WTC11 (cell line): ENCODE data around the gene CAT. TPM values are rescaled to one million over a fixed set of nuclear protein-coding genes. Genes with fewer than 3 reads are reported as not detected.

ENCODE experiments used
- ATAC-seq: fragments of 200-7000 bp; cut with Tn5 transposase; 2 replicates; pipeline ENCODE4 v1.10.0; 2021; ENCODE audit warnings: mild to moderate bottlenecking, moderate library complexity
- CTCF ChIA-PET: fragments of 300-600 bp; sonication (Branson Sonifier 250); formaldehyde crosslinking; loops from one replicate; lab custom pipeline; 2021; ENCODE audit warnings: antibody characterized with exemption; lab: Charles Lee
- POLR2A ChIA-PET: fragments of 350-600 bp; sonication (Branson Sonifier 250); formaldehyde crosslinking; loops from one replicate; lab custom pipeline; 2021; ENCODE audit warnings: antibody characterized with exemption; lab: Charles Lee
- DNase-seq: peaks from one replicate; pipeline ENCODE4 v3.0.0; 2021; ENCODE audit warnings: low spot score
- H3K27ac Mint-ChIP-seq: 2 replicates; pipeline ENCODE4 v1.8.0; 2021; ENCODE audit warnings: mixed read lengths
- H3K27me3 Mint-ChIP-seq: 2 replicates; pipeline ENCODE4 v1.8.0; 2021; ENCODE audit warnings: low read depth, mild to moderate bottlenecking, moderate library complexity, mixed read lengths
- H3K36me3 Mint-ChIP-seq: 2 replicates; pipeline ENCODE4 v1.8.0; 2021; ENCODE audit warnings: mixed read lengths
- H3K4me1 Mint-ChIP-seq: 2 replicates; pipeline ENCODE4 v1.8.0; 2022; ENCODE audit warnings: mixed read lengths
- H3K4me3 Mint-ChIP-seq: 2 replicates; pipeline ENCODE4 v1.8.0; 2021; ENCODE audit warnings: mild to moderate bottlenecking, moderate library complexity, mixed read lengths
- H3K9me3 Mint-ChIP-seq: 2 replicates; pipeline ENCODE4 v1.8.0; 2021; ENCODE audit warnings: mixed read lengths
- CREB1 ChIP-seq: sonication (generic); formaldehyde crosslinking; IDR thresholded peaks from 2 replicates; pipeline ENCODE4 v1.8.0; 2023; ENCODE audit warnings: mild to moderate bottlenecking, missing genetic modification reagents
- FOXJ3 ChIP-seq: sonication (generic); formaldehyde crosslinking; IDR thresholded peaks from 2 replicates; pipeline ENCODE4 v1.9.0; 2021; ENCODE audit warnings: missing genetic modification reagents, mild to moderate bottlenecking, borderline replicate concordance
- FOXK1 ChIP-seq: sonication (generic); formaldehyde crosslinking; IDR thresholded peaks from 2 replicates; pipeline ENCODE4 v1.8.0; 2022; ENCODE audit warnings: mild to moderate bottlenecking, moderate library complexity, missing genetic modification reagents
- FOXP1 ChIP-seq: sonication (generic); formaldehyde crosslinking; IDR thresholded peaks from 2 replicates; pipeline ENCODE4 v1.8.0; 2022; ENCODE audit warnings: missing genetic modification reagents, mild to moderate bottlenecking, moderate library complexity, borderline replicate concordance
- GTF2I ChIP-seq: fragments of 250-450 bp; sonication (Bioruptor Pico); conservative IDR thresholded peaks from 2 replicates; pipeline ENCODE4 v1.4.0; 2021; ENCODE audit warnings: mild to moderate bottlenecking
- JAZF1 ChIP-seq: fragments of 250-450 bp; sonication (Bioruptor Pico); IDR thresholded peaks from 2 replicates; pipeline ENCODE4 v1.9.0; 2021; ENCODE audit warnings: moderate library complexity, mild to moderate bottlenecking, inconsistent platforms
- JUN ChIP-seq: sonication (generic); formaldehyde crosslinking; IDR thresholded peaks from 2 replicates; pipeline ENCODE4 v1.8.0; 2023; ENCODE audit warnings: mild to moderate bottlenecking, missing genetic modification reagents
- KAT7 ChIP-seq: sonication (generic); formaldehyde crosslinking; IDR thresholded peaks from 2 replicates; pipeline ENCODE4 v1.8.1; 2023; ENCODE audit warnings: missing genetic modification reagents, mild to moderate bottlenecking, borderline replicate concordance
- NFATC4 ChIP-seq: fragments of 250-450 bp; sonication (Bioruptor Pico); IDR thresholded peaks from 2 replicates; pipeline ENCODE4 v1.9.0; 2021; ENCODE audit warnings: mild to moderate bottlenecking
- NR1H2 ChIP-seq: sonication (generic); formaldehyde crosslinking; IDR thresholded peaks from 2 replicates; pipeline ENCODE4 v1.9.0; 2021; ENCODE audit warnings: mild to moderate bottlenecking, moderate library complexity, missing genetic modification reagents
- NR2C2 ChIP-seq: sonication (generic); formaldehyde crosslinking; IDR thresholded peaks from 2 replicates; pipeline ENCODE4 v1.8.0; 2022; ENCODE audit warnings: mild to moderate bottlenecking, missing genetic modification reagents
- OVOL2 ChIP-seq: fragments of 250-450 bp; sonication (Bioruptor Pico); IDR thresholded peaks from 2 replicates; pipeline ENCODE4 v1.9.0; 2021; ENCODE audit warnings: mild to moderate bottlenecking, borderline replicate concordance
- TEAD1 ChIP-seq: sonication (generic); formaldehyde crosslinking; IDR thresholded peaks from 2 replicates; pipeline ENCODE4 v1.8.0; 2022; ENCODE audit warnings: mild to moderate bottlenecking, missing genetic modification reagents
- ZNF263 ChIP-seq: sonication (generic); formaldehyde crosslinking; IDR thresholded peaks from 2 replicates; pipeline ENCODE4 v1.8.1; 2022; ENCODE audit warnings: low read depth, mild to moderate bottlenecking, moderate library complexity, missing genetic modification reagents
- total RNA-seq: library from RNA; stranded (reverse); gene quantifications from 3 replicates; pipeline ENCODE4 v1.2.3, GENCODE V29; 2021
- TF ChIP-seq, protein P1 (sequence below): sonication (generic); formaldehyde crosslinking; IDR thresholded peaks from 2 replicates; pipeline ENCODE4 v1.8.0; 2022; ENCODE audit warnings: mild to moderate bottlenecking, missing genetic modification reagents
- TF ChIP-seq, protein P2 (sequence below): fragments of 250-450 bp; sonication (Bioruptor Pico); IDR thresholded peaks from 2 replicates; pipeline ENCODE4 v1.9.0; 2021; ENCODE audit warnings: mild to moderate bottlenecking, borderline replicate concordance
- TF ChIP-seq, protein P3 (sequence below): sonication (generic); formaldehyde crosslinking; IDR thresholded peaks from 2 replicates; pipeline ENCODE4 v1.8.1; 2023; ENCODE audit warnings: mild to moderate bottlenecking, missing genetic modification reagents, moderate library complexity
- TF ChIP-seq, protein P4 (sequence below): sonication (generic); formaldehyde crosslinking; IDR thresholded peaks from 2 replicates; pipeline ENCODE4 v1.8.1; 2022; ENCODE audit warnings: mild to moderate bottlenecking, moderate library complexity, missing genetic modification reagents
- TF ChIP-seq, protein P5 (sequence below): sonication (generic); formaldehyde crosslinking; IDR thresholded peaks from 2 replicates; pipeline ENCODE4 v1.8.0; 2022; ENCODE audit warnings: mild to moderate bottlenecking, missing genetic modification reagents
- TF ChIP-seq, protein P6 (sequence below): fragments of 250-450 bp; sonication (Bioruptor Pico); IDR thresholded peaks from 2 replicates; pipeline ENCODE4 v1.9.0; 2021; ENCODE audit warnings: mild to moderate bottlenecking
- TF ChIP-seq, protein P7 (sequence below): sonication (generic); formaldehyde crosslinking; IDR thresholded peaks from 2 replicates; pipeline ENCODE4 v1.8.1; 2023; ENCODE audit warnings: mild to moderate bottlenecking, missing genetic modification reagents

Gene CAT
- total RNA-seq, 1 experiment from 2014 or later, result 9.3 TPM

DNA sequence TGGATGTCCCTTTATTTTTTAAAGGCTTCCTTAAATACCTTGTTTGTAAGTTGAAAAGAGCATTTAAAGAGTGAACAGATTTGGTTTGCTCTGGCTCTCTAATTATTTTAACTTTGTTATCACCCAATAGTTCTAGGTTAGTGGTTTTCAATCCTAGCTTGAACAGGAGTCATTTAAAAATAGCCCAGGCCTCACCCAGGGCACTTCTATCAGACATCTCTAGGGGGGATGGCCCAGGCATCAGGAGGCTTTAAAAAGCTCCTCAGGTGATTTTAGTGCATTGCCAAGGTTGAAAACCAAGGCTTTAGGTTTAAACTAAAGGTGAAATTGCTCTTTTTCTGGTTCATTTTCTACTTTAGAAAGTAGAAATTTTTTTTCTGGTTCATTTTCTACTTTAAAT is 8.3 kb downstream of the CAT start (continued):
- TF ChIP-seq, protein P1, sequence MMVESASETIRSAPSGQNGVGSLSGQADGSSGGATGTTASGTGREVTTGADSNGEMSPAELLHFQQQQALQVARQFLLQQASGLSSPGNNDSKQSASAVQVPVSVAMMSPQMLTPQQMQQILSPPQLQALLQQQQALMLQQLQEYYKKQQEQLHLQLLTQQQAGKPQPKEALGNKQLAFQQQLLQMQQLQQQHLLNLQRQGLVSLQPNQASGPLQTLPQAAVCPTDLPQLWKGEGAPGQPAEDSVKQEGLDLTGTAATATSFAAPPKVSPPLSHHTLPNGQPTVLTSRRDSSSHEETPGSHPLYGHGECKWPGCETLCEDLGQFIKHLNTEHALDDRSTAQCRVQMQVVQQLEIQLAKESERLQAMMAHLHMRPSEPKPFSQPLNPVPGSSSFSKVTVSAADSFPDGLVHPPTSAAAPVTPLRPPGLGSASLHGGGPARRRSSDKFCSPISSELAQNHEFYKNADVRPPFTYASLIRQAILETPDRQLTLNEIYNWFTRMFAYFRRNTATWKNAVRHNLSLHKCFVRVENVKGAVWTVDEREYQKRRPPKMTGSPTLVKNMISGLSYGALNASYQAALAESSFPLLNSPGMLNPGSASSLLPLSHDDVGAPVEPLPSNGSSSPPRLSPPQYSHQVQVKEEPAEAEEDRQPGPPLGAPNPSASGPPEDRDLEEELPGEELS (CRISPR knock-in tag), result no peak
- TF ChIP-seq, protein P2, sequence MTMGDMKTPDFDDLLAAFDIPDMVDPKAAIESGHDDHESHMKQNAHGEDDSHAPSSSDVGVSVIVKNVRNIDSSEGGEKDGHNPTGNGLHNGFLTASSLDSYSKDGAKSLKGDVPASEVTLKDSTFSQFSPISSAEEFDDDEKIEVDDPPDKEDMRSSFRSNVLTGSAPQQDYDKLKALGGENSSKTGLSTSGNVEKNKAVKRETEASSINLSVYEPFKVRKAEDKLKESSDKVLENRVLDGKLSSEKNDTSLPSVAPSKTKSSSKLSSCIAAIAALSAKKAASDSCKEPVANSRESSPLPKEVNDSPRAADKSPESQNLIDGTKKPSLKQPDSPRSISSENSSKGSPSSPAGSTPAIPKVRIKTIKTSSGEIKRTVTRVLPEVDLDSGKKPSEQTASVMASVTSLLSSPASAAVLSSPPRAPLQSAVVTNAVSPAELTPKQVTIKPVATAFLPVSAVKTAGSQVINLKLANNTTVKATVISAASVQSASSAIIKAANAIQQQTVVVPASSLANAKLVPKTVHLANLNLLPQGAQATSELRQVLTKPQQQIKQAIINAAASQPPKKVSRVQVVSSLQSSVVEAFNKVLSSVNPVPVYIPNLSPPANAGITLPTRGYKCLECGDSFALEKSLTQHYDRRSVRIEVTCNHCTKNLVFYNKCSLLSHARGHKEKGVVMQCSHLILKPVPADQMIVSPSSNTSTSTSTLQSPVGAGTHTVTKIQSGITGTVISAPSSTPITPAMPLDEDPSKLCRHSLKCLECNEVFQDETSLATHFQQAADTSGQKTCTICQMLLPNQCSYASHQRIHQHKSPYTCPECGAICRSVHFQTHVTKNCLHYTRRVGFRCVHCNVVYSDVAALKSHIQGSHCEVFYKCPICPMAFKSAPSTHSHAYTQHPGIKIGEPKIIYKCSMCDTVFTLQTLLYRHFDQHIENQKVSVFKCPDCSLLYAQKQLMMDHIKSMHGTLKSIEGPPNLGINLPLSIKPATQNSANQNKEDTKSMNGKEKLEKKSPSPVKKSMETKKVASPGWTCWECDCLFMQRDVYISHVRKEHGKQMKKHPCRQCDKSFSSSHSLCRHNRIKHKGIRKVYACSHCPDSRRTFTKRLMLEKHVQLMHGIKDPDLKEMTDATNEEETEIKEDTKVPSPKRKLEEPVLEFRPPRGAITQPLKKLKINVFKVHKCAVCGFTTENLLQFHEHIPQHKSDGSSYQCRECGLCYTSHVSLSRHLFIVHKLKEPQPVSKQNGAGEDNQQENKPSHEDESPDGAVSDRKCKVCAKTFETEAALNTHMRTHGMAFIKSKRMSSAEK (CRISPR knock-in tag), result no peak
- no peak for TF ChIP-seq JUN
- TF ChIP-seq CREB1 (CRISPR knock-in tag), result no peak
- TF ChIP-seq, protein P3, sequence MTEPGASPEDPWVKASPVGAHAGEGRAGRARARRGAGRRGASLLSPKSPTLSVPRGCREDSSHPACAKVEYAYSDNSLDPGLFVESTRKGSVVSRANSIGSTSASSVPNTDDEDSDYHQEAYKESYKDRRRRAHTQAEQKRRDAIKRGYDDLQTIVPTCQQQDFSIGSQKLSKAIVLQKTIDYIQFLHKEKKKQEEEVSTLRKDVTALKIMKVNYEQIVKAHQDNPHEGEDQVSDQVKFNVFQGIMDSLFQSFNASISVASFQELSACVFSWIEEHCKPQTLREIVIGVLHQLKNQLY (CRISPR knock-in tag), result no peak
- TF ChIP-seq ZNF263 (CRISPR knock-in tag), result no peak
- TF ChIP-seq, protein P4, sequence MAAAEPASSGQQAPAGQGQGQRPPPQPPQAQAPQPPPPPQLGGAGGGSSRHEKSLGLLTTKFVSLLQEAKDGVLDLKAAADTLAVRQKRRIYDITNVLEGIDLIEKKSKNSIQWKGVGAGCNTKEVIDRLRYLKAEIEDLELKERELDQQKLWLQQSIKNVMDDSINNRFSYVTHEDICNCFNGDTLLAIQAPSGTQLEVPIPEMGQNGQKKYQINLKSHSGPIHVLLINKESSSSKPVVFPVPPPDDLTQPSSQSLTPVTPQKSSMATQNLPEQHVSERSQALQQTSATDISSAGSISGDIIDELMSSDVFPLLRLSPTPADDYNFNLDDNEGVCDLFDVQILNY (CRISPR knock-in tag), result no peak
- no peak for TF ChIP-seq FOXP1
- TF ChIP-seq GTF2I (CRISPR knock-in tag), result no peak
- no peak for TF ChIP-seq OVOL2 (CRISPR knock-in tag)

DNA sequence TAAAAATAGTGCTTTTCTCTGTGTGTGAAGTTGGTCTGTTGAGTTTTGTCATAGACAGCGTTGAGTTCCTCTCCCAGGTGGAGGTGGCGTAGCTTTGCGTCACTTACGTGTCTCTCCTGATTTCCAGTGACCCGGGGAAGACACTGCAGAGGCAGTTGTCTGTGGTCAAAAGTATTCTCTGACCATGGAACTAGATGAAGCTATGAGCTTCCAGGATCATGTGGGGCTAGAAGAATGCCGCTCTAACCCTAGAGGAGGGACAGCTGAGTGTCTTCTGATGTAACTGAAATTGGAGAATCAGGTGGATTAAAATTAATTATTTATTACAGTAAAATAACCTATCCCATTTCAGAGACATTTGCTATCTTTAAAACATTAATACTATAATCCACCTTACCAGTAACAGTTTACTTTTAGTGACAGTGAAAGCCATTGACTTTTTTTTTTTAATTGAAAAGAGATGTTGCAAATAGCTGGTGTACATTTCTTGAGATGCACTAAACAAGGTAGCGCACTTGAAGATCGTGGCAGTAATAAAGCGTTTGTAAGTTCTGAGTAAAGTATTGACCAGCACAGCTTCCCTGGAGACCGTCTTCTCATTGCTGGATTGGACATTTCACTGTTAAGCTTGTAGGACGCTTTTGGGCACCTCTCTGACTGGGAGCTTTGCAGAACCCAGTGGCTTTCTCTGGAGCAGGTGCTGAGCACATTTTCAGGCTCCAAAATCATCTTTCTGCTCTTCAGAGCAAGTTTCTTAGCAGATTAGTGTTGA is 9.7 kb downstream of the CAT start:
- DNase-seq, result no peak
- no peak overlapping the region for H3K27ac Mint-ChIP-seq
- no peaks in the 10 kb centered on the region for H3K9me3 Mint-ChIP-seq
- H3K4me3 Mint-ChIP-seq, result no peak overlapping the region
- TF ChIP-seq, protein P5, sequence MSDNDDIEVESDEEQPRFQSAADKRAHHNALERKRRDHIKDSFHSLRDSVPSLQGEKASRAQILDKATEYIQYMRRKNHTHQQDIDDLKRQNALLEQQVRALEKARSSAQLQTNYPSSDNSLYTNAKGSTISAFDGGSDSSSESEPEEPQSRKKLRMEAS (CRISPR knock-in tag), result no peak
- TF ChIP-seq KAT7 (CRISPR knock-in tag), result no peak
- TF ChIP-seq FOXK1 (CRISPR knock-in tag), result no peak
- TF ChIP-seq, all 79 proteins: peak for 0
- ChIA-PET CTCF (no interaction called here), POLR2A (no interaction called here)
- H3K4me1 Mint-ChIP-seq, result no peaks in the 10 kb centered on the region
- no peak for ATAC-seq
- peaks cover 2% of the 10 kb centered on the region; the same call in 1 of the 2 replicates for H3K27me3 Mint-ChIP-seq
- peaks cover 4% of the 10 kb centered on the region; the same call in 1 of the 2 replicates for H3K36me3 Mint-ChIP-seq

DNA sequence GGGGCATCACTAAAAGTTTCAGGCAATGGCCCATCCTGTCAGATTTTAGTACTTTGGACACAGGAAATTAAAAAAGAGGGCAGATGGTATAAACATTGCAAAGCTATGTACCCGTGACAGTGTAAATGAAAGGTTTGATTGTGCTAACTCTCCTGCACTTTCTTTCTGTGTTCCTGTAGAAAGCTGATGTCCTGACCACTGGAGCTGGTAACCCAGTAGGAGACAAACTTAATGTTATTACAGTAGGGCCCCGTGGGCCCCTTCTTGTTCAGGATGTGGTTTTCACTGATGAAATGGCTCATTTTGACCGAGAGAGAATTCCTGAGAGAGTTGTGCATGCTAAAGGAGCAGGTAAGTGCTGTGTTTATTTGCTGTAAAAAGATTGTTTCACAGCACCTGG is 10.3 kb downstream of the CAT start:
- Mint-ChIP-seq H3K27ac (no peak overlapping the region), H3K4me1 (no peaks in the 10 kb centered on the region), H3K27me3 (peaks cover 2% of the 10 kb centered on the region; the same call in 1 of the 2 replicates), H3K9me3 (no peaks in the 10 kb centered on the region), H3K36me3 (peaks cover 6% of the 10 kb centered on the region), H3K4me3 (no peak overlapping the region)
- ChIA-PET POLR2A (no interaction called here), CTCF (no interaction called here)
- DNase-seq, result no peak
- ATAC-seq, result no peak
- TF ChIP-seq NFATC4 (CRISPR knock-in tag), result no peak
- no peak for TF ChIP-seq NR1H2
- no peak for TF ChIP-seq TEAD1 (CRISPR knock-in tag)
- TF ChIP-seq, protein P6, sequence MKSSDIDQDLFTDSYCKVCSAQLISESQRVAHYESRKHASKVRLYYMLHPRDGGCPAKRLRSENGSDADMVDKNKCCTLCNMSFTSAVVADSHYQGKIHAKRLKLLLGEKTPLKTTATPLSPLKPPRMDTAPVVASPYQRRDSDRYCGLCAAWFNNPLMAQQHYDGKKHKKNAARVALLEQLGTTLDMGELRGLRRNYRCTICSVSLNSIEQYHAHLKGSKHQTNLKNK (CRISPR knock-in tag), result no peak
- TF ChIP-seq, protein P7, sequence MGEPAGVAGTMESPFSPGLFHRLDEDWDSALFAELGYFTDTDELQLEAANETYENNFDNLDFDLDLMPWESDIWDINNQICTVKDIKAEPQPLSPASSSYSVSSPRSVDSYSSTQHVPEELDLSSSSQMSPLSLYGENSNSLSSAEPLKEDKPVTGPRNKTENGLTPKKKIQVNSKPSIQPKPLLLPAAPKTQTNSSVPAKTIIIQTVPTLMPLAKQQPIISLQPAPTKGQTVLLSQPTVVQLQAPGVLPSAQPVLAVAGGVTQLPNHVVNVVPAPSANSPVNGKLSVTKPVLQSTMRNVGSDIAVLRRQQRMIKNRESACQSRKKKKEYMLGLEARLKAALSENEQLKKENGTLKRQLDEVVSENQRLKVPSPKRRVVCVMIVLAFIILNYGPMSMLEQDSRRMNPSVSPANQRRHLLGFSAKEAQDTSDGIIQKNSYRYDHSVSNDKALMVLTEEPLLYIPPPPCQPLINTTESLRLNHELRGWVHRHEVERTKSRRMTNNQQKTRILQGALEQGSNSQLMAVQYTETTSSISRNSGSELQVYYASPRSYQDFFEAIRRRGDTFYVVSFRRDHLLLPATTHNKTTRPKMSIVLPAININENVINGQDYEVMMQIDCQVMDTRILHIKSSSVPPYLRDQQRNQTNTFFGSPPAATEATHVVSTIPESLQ (CRISPR knock-in tag), result no peak
- TF ChIP-seq CREB1 (CRISPR knock-in tag), result no peak
- TF ChIP-seq, protein P5 (CRISPR knock-in tag), result no peak
- no peak for TF ChIP-seq JAZF1
- no peak for TF ChIP-seq NR2C2 (CRISPR knock-in tag)
- no peak for TF ChIP-seq FOXJ3 (CRISPR knock-in tag)
